Stimulated activated CD8-positive, alpha-beta memory T cell treated with anti-CD3 and anti-CD28 coated beads, Interleukin-12 subunit alpha, Interleukin-12 subunit beta, amount 100 ng/mL, for 24 hours (primary cell): ENCODE measurements around the gene LHPP.

Source experiments
- DNase-seq: peaks from one replicate; pipeline ENCODE4 v3.0.0-alpha.2; 2020; ENCODE audit errors: extremely low read depth

The LHPP gene

GRCh38 chr10:124595143-124595883 lies 133.7 kb downstream of the LHPP start:
- DNase-seq = no peak

GRCh38 chr10:124596116-124596785 lies 134.6 kb downstream of the LHPP start:
- no peak for DNase-seq

GRCh38 chr10:124596962-124597845 lies 135.6 kb downstream of the LHPP start:
- DNase-seq = no peak

GRCh38 chr10:124597846-124598165 lies 136.2 kb downstream of the LHPP start:
- DNase-seq = no peak

- no peak for DNase-seq
Measured at GRCh38 chr10:124598196-124598595, 136.6 kb downstream of the LHPP start.

- no peak for DNase-seq
Measured at GRCh38 chr10:124598773-124599587, 137.4 kb downstream of the LHPP start.

- no peak for DNase-seq
Measured at GRCh38 chr10:124599588-124600050, 138.0 kb downstream of the LHPP start.

- no peak for DNase-seq
Measured at GRCh38 chr10:124600051-124600880, 138.6 kb downstream of the LHPP start.

GRCh38 chr10:124601016-124601415 lies 139.4 kb downstream of the LHPP start:
- DNase-seq = no peak

- no peak for DNase-seq
Measured at GRCh38 chr10:124601431-124602120, 140.0 kb downstream of the LHPP start.

GRCh38 chr10:124602121-124602561 lies 140.5 kb downstream of the LHPP start:
- no peak for DNase-seq

GRCh38 chr10:124602646-124603365 lies 141.2 kb downstream of the LHPP start:
- DNase-seq = no peak

GRCh38 chr10:124603376-124604213 lies 142.0 kb downstream of the LHPP start:
- no peak for DNase-seq

- DNase-seq = no peak
Measured at GRCh38 chr10:124604214-124605000, 142.8 kb downstream of the LHPP start.

GRCh38 chr10:124605001-124605370 lies 143.4 kb downstream of the LHPP start:
- DNase-seq = no peak

- no peak for DNase-seq
Measured at GRCh38 chr10:124605481-124605855, 143.8 kb downstream of the LHPP start.
